ENCODE measurements around the gene VDAC2.
A peak's percentile ranks its signal among the peaks of the same experiment; 100 is the strongest.

The VDAC2 gene

GRCh38 chr10:75231672-75232581 lies 21.3 kb downstream of the VDAC2 start:
- DNase-seq = no peak

GRCh38 chr10:75233444-75234016 lies 22.9 kb downstream of the VDAC2 start:
- DNase-seq = no peak

GRCh38 chr10:75234017-75234682 lies 23.6 kb downstream of the VDAC2 start:
- DNase-seq = peak; percentile 78 to 89

GRCh38 chr10:75234683-75235374 lies 24.2 kb downstream of the VDAC2 start:
- DNase-seq = no peak

- peak; percentile 86 to 91 for DNase-seq
Observed at GRCh38 chr10:75235375-75236177, 25.0 kb downstream of the VDAC2 start, which contains the start of gene COMTD1. Gene COMTD1, minus strand, starts transcription at chr10:75235957. Its CDS starts 29 bp downstream, at chr10:75235928.

- no peak for DNase-seq
Observed at GRCh38 chr10:75236178-75236825, 25.7 kb downstream of the VDAC2 start.

- DNase-seq = no peak
Observed at GRCh38 chr10:75238182-75239095, 27.8 kb downstream of the VDAC2 start.

GRCh38 chr10:75239096-75239790 lies 28.6 kb downstream of the VDAC2 start:
- no peak for DNase-seq

- DNase-seq = no peak
Observed at GRCh38 chr10:75240329-75241076, 29.9 kb downstream of the VDAC2 start.

- no peak for DNase-seq
Observed at GRCh38 chr10:75243426-75243825, 32.8 kb downstream of the VDAC2 start.

- no peak for DNase-seq
Observed at GRCh38 chr10:75244487-75245353, 34.1 kb downstream of the VDAC2 start.

GRCh38 chr10:75245354-75246250 lies 35.0 kb downstream of the VDAC2 start:
- no peak for DNase-seq

- no peak for DNase-seq
Observed at GRCh38 chr10:75246506-75246905, 35.9 kb downstream of the VDAC2 start.

- no peak for DNase-seq
Observed at GRCh38 chr10:75247797-75248196, 37.2 kb downstream of the VDAC2 start.

GRCh38 chr10:75250934-75251333 lies 40.3 kb downstream of the VDAC2 start:
- no peak for DNase-seq

- no peak for DNase-seq
Observed at GRCh38 chr10:75253281-75254220, 43.0 kb downstream of the VDAC2 start.
